Spleen (tissue), 7 donors: ENCODE measurements around the gene ADAMTS1.

Experiments
- POLR2A ChIP-seq, 3 donors: fragments of 450-650 bp; IDR thresholded peaks; one replicate each; pipeline ENCODE4 v1.5.1; 2017; ENCODE audit warnings: antibody characterized with exemption in 3 of 3, mild to moderate bottlenecking in 1 of 3
- POLR2AphosphoS5 ChIP-seq, 3 donors: sonication (generic); formaldehyde crosslinking; IDR thresholded peaks; one replicate each; pipeline ENCODE4 v1.5.1; 2017; ENCODE audit warnings: antibody characterized with exemption in 3 of 3
- TF ChIP-seq, protein P1 (sequence below), 11 experiments: fragments of 200-600 bp in 7 of 11; fragments of 450-650 bp in 4 of 11; sonication (generic) in 4 of 11; IDR thresholded peaks in 8 of 11; conservative IDR thresholded peaks in 3 of 11; 1 replicate in 7 of 11; 2 replicates in 4 of 11; pipeline versions ENCODE4 v1.4.0 to v1.8.0; 2016 to 2021; ENCODE audit warnings: antibody characterized with exemption in 11 of 11, inconsistent platforms in 4 of 11, mild to moderate bottlenecking in 1 of 11
- donor health status: DM: no; HTN: no; CAD: no; lungs with moderate emphysema.
- donor health status: DM: no; HTN: no; CAD: no.
- donor health status: DM: no; HTN: no; CAD: no.

DNA sequence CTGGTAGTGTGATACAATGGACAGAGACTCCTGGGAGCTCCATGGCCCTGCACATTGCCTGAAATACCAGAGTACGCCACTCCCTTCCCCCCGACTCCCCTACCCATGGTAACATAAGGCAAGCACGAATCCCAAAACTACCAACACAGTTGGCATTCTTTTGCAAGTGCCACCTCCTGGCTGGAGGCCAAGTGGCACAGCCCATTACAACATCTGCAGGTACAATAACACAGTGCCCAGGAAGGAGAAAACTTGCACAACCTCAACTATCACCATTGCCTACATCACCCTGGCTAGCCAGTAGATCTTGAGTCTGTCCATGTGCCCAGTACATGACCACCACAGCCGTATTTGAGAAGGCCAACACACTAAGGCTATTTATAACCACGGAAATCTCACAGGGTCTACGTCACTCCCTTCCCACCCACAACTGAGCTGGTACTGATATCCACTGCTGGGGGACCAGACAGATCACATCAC, 11.7 kb downstream of the ADAMTS1 start:
- no peak for TF ChIP-seq POLR2A (IDR thresholded peaks at IDR 0.05)
- TF ChIP-seq, protein P1, sequence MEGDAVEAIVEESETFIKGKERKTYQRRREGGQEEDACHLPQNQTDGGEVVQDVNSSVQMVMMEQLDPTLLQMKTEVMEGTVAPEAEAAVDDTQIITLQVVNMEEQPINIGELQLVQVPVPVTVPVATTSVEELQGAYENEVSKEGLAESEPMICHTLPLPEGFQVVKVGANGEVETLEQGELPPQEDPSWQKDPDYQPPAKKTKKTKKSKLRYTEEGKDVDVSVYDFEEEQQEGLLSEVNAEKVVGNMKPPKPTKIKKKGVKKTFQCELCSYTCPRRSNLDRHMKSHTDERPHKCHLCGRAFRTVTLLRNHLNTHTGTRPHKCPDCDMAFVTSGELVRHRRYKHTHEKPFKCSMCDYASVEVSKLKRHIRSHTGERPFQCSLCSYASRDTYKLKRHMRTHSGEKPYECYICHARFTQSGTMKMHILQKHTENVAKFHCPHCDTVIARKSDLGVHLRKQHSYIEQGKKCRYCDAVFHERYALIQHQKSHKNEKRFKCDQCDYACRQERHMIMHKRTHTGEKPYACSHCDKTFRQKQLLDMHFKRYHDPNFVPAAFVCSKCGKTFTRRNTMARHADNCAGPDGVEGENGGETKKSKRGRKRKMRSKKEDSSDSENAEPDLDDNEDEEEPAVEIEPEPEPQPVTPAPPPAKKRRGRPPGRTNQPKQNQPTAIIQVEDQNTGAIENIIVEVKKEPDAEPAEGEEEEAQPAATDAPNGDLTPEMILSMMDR (IDR thresholded peaks at IDR 0.05 in 8 of 11, conservative IDR thresholded peaks at IDR 0.05 in 3 of 11), result no peak
- peak in 1 of 3 donors; percentile 4 for TF ChIP-seq POLR2AphosphoS5 (IDR thresholded peaks at IDR 0.05)
